Loucy (cell line): ENCODE measurements around the gene POU2F1.
A peak's percentile ranks its signal among the peaks of the same experiment; 100 is the strongest.

Source experiments
- H2AFZ ChIP-seq: fragments of 200-600 bp; sonication (generic); 2 replicates; pipeline ENCODE4 v1.6.0; 2016; ENCODE audit warnings: antibody characterized with exemption, mild to moderate bottlenecking, low read length, moderate library complexity
- H3F3A ChIP-seq: fragments of 200-600 bp; 2 replicates; pipeline ENCODE4 v1.6.0; 2016; ENCODE audit warnings: antibody characterized with exemption, low read depth, mild to moderate bottlenecking
- H3K27me3 ChIP-seq: fragments of 200-600 bp; sonication (generic); 2 replicates; pipeline ENCODE4 v1.6.1; 2014; ENCODE audit warnings: low read length, mild to moderate bottlenecking; ENCODE audit not compliant: insufficient read depth, poor library complexity, severe bottlenecking
- H3K36me3 ChIP-seq: fragments of 200-600 bp; sonication (generic); 2 replicates; pipeline ENCODE4 v1.6.1; 2016; ENCODE audit warnings: low read length; ENCODE audit not compliant: insufficient read depth
- H3K4me1 ChIP-seq: fragments of 200-600 bp; sonication (generic); 2 replicates; pipeline ENCODE4 v1.5.1; 2014; ENCODE audit warnings: low read length, mild to moderate bottlenecking; ENCODE audit not compliant: insufficient read depth, poor library complexity, severe bottlenecking
- H3K4me2 ChIP-seq: fragments of 200-600 bp; sonication (generic); 2 replicates; pipeline ENCODE4 v1.6.0; 2014; ENCODE audit warnings: antibody characterized with exemption, low read length, low read depth, mild to moderate bottlenecking; ENCODE audit not compliant: poor library complexity, severe bottlenecking
- H3K4me3 ChIP-seq: fragments of 200-600 bp; sonication (generic); 2 replicates; pipeline ENCODE4 v1.5.1; 2014; ENCODE audit warnings: low read length, mild to moderate bottlenecking, mixed read lengths; ENCODE audit not compliant: poor library complexity, severe bottlenecking
- H3K79me2 ChIP-seq: fragments of 200-600 bp; sonication (generic); 2 replicates; pipeline ENCODE4 v1.6.1; 2014; ENCODE audit warnings: low read length; ENCODE audit not compliant: insufficient read depth
- H3K9ac ChIP-seq: fragments of 200-600 bp; sonication (generic); 2 replicates; pipeline ENCODE4 v1.6.0; 2014; ENCODE audit warnings: mild to moderate bottlenecking, low read depth, low read length, moderate library complexity; ENCODE audit not compliant: poor library complexity, severe bottlenecking
- H3K9me2 ChIP-seq: fragments of 200-600 bp; sonication (generic); replicated peaks from 2 replicates; pipeline ENCODE4 v1.6.1; 2016; ENCODE audit warnings: low read depth, low read length, mixed read lengths
- H3K9me3 ChIP-seq: fragments of 200-600 bp; sonication (generic); 2 replicates; pipeline ENCODE4 v1.6.1; 2014; ENCODE audit warnings: mild to moderate bottlenecking, antibody characterized with exemption, low read length, low read depth; ENCODE audit not compliant: insufficient read depth
- H4K20me1 ChIP-seq: fragments of 200-600 bp; sonication (generic); 2 replicates; pipeline ENCODE4 v1.6.0; 2014; ENCODE audit warnings: antibody characterized with exemption, low read length, mild to moderate bottlenecking; ENCODE audit not compliant: insufficient read depth, poor library complexity, severe bottlenecking
- EZH2phosphoT487 ChIP-seq: fragments of 200-600 bp; IDR thresholded peaks from 2 replicates; pipeline ENCODE4 v1.6.1; 2018; ENCODE audit warnings: antibody characterized with exemption, mild to moderate bottlenecking, moderate library complexity, borderline replicate concordance
- TF ChIP-seq, protein P1 (sequence below): fragments of 200-600 bp; sonication (generic); conservative IDR thresholded peaks from 2 replicates; pipeline ENCODE4 v1.5.1; 2014; ENCODE audit warnings: mild to moderate bottlenecking, antibody characterized with exemption, low read length

The POU2F1 gene

GRCh38 chr1:167263819-167264464, 43.3 kb downstream of the POU2F1 start:
- Histone ChIP-seq H3K4me3 (peak overlapping the region; percentile 3), H3K9me3 (no peaks in the 10 kb centered on the region), H3K9ac (peak overlapping the region; percentile 14), H3F3A (no peaks in the 10 kb centered on the region), H3K4me1 (peaks cover 44% of the 10 kb centered on the region), H3K79me2 (peaks cover 100% of the 10 kb centered on the region), H3K4me2 (peak overlapping the region; percentile 46), H3K9me2 (no peaks in the 10 kb centered on the region), H2AFZ (no peak overlapping the region), H3K36me3 (peaks cover 4% of the 10 kb centered on the region; the same call in 1 of the 2 replicates), H4K20me1 (peaks cover 68% of the 10 kb centered on the region), H3K27me3 (no peaks in the 10 kb centered on the region)
- TF ChIP-seq EZH2phosphoT487, result no peak
- TF ChIP-seq, protein P1, sequence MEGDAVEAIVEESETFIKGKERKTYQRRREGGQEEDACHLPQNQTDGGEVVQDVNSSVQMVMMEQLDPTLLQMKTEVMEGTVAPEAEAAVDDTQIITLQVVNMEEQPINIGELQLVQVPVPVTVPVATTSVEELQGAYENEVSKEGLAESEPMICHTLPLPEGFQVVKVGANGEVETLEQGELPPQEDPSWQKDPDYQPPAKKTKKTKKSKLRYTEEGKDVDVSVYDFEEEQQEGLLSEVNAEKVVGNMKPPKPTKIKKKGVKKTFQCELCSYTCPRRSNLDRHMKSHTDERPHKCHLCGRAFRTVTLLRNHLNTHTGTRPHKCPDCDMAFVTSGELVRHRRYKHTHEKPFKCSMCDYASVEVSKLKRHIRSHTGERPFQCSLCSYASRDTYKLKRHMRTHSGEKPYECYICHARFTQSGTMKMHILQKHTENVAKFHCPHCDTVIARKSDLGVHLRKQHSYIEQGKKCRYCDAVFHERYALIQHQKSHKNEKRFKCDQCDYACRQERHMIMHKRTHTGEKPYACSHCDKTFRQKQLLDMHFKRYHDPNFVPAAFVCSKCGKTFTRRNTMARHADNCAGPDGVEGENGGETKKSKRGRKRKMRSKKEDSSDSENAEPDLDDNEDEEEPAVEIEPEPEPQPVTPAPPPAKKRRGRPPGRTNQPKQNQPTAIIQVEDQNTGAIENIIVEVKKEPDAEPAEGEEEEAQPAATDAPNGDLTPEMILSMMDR, result no peak

GRCh38 chr1:167266965-167267364, 46.3 kb downstream of the POU2F1 start:
- TF ChIP-seq, protein P1, result no peak
- TF ChIP-seq EZH2phosphoT487, result no peak

GRCh38 chr1:167268347-167268787, 47.7 kb downstream of the POU2F1 start:
- TF ChIP-seq, protein P1, result no peak
- no peak for TF ChIP-seq EZH2phosphoT487
- no peak overlapping the region for H2AFZ ChIP-seq
- no peaks in the 10 kb centered on the region for H3K9me2 ChIP-seq
- H3K4me3 ChIP-seq, result no peak overlapping the region
- peaks cover 38% of the 10 kb centered on the region for H3K4me1 ChIP-seq
- no peaks in the 10 kb centered on the region for H3K27me3 ChIP-seq
- peak overlapping the region; percentile 3 for H3K9ac ChIP-seq
- peaks cover 4% of the 10 kb centered on the region; the same call in 1 of the 2 replicates for H3K36me3 ChIP-seq
- no peaks in the 10 kb centered on the region for H3K9me3 ChIP-seq
- H4K20me1 ChIP-seq, result peaks cover 74% of the 10 kb centered on the region
- no peaks in the 10 kb centered on the region for H3F3A ChIP-seq
- peaks cover 100% of the 10 kb centered on the region for H3K79me2 ChIP-seq
- H3K4me2 ChIP-seq, result no peak overlapping the region

More at GRCh38 chr1:167266965-167267364, 46.3 kb downstream of the POU2F1 start:
- Histone ChIP-seq H4K20me1 (peaks cover 82% of the 10 kb centered on the region), H3K36me3 (peaks cover 4% of the 10 kb centered on the region; the same call in 1 of the 2 replicates), H3K79me2 (peaks cover 100% of the 10 kb centered on the region), H3K9me2 (no peaks in the 10 kb centered on the region), H3K4me2 (no peak overlapping the region), H3F3A (no peaks in the 10 kb centered on the region), H3K9me3 (no peaks in the 10 kb centered on the region), H3K9ac (no peak overlapping the region), H2AFZ (no peak overlapping the region), H3K4me3 (no peak overlapping the region), H3K27me3 (no peaks in the 10 kb centered on the region), H3K4me1 (peaks cover 36% of the 10 kb centered on the region)
